ENCODE measurements around the gene SH3BGRL2. TPM values are rescaled to one million over a fixed set of nuclear protein-coding genes. Genes with fewer than 3 reads are reported as not detected.

Gene SH3BGRL2
- total and polyA plus RNA-seq, 2 of the 8 experiments (the other 6 are each of a cell fraction or from before 2014, with no cell fraction given): 6.0 to 20.3 TPM

- TF ChIP-seq SIN3A (conservative IDR thresholded peaks at IDR 0.05 in 1 of 2, IDR thresholded peaks at IDR 0.05 in 1 of 2; ENCODE audit: low read depth in 1 of 2, low read length in 2 of 2) (no peak), SIX5 (IDR thresholded peaks at IDR 0.05; ENCODE audit: low read depth, low read length) (no peak)
Measured at GRCh38 chr6:79627422-79627821, 3.7 kb upstream of the SH3BGRL2 start (continued).

All from H1 (cell line).